ENCODE data around the gene LPP. TPM values are rescaled to one million over a fixed set of nuclear protein-coding genes. Genes with fewer than 3 reads are reported as not detected.

Gene LPP
- total RNA-seq, 1 donor = 92.1 TPM

DNA sequence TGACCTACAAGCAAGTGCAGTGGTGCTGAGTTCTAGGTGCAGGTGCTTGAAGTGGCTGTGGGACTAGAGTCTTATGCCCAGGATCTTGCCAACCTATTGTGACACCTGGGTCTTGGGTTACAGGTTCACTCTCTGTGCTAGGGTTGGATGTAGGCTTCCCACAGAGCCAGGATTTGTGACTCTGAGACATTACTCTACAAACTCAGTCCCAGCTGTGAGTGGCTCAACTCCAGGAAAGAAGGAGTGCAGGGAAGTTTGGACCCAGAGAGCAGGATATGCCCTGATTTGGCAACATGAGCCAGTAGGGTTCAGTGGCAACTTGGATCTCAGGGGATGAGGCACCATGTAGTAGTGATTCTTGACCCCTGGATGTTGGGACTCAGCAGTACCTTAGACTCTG lies 182.2 kb downstream of the LPP start:
- TF ChIP-seq, protein P1, sequence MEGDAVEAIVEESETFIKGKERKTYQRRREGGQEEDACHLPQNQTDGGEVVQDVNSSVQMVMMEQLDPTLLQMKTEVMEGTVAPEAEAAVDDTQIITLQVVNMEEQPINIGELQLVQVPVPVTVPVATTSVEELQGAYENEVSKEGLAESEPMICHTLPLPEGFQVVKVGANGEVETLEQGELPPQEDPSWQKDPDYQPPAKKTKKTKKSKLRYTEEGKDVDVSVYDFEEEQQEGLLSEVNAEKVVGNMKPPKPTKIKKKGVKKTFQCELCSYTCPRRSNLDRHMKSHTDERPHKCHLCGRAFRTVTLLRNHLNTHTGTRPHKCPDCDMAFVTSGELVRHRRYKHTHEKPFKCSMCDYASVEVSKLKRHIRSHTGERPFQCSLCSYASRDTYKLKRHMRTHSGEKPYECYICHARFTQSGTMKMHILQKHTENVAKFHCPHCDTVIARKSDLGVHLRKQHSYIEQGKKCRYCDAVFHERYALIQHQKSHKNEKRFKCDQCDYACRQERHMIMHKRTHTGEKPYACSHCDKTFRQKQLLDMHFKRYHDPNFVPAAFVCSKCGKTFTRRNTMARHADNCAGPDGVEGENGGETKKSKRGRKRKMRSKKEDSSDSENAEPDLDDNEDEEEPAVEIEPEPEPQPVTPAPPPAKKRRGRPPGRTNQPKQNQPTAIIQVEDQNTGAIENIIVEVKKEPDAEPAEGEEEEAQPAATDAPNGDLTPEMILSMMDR (IDR thresholded peaks at IDR 0.05; ENCODE audit: insufficient read depth, low read length) = no peak
- H3K4me3 ChIP-seq (ENCODE audit: low read depth, low read length) = no peak overlapping the region
- DNase-seq (ENCODE audit: low read depth) = no peak

- TF ChIP-seq, protein P1 (IDR thresholded peaks at IDR 0.05; ENCODE audit: insufficient read depth, low read length) = no peak
- no peak for DNase-seq (ENCODE audit: low read depth)
- no peak overlapping the region for H3K4me3 ChIP-seq (ENCODE audit: low read depth, low read length)
These were observed 183.3 kb downstream of the LPP start for GRCh38 chr3:188337232-188337631.

GRCh38 chr3:188338086-188338485 lies 184.1 kb downstream of the LPP start:
- TF ChIP-seq, protein P1 (IDR thresholded peaks at IDR 0.05; ENCODE audit: insufficient read depth, low read length) = no peak
- no peak for DNase-seq (ENCODE audit: low read depth)
- no peak overlapping the region for H3K4me3 ChIP-seq (ENCODE audit: low read depth, low read length)

GRCh38 chr3:188339410-188340295 lies 185.7 kb downstream of the LPP start:
- no peak for DNase-seq (ENCODE audit: low read depth)
- TF ChIP-seq, protein P1 (IDR thresholded peaks at IDR 0.05; ENCODE audit: insufficient read depth, low read length) = no peak
- no peak overlapping the region for H3K4me3 ChIP-seq (ENCODE audit: low read depth, low read length)

- no peak overlapping the region for H3K4me3 ChIP-seq (ENCODE audit: low read depth, low read length)
- TF ChIP-seq, protein P1 (IDR thresholded peaks at IDR 0.05; ENCODE audit: insufficient read depth, low read length) = no peak
- DNase-seq (ENCODE audit: low read depth) = no peak
These were observed 187.5 kb downstream of the LPP start for GRCh38 chr3:188341501-188341900.

- H3K4me3 ChIP-seq (ENCODE audit: low read depth, low read length) = no peak overlapping the region
- DNase-seq (ENCODE audit: low read depth) = no peak
- TF ChIP-seq, protein P1 (IDR thresholded peaks at IDR 0.05; ENCODE audit: insufficient read depth, low read length) = no peak
These were observed 189.2 kb downstream of the LPP start for GRCh38 chr3:188342991-188343732.

Data from fibroblast of the aortic adventitia (primary cell).